ENCODE measurements around the gene MGMT.

The MGMT gene

GRCh38 chr10:129541748-129542487 is 74.9 kb downstream of the MGMT start:
- DNase-seq (ENCODE audit: low spot score) (no peak), FAIRE-seq (no peak)

GRCh38 chr10:129542589-129542988 is 75.5 kb downstream of the MGMT start:
- no peak for DNase-seq (ENCODE audit: low spot score)
- no peak for FAIRE-seq

GRCh38 chr10:129544205-129545202 is 77.5 kb downstream of the MGMT start:
- no peak for DNase-seq (ENCODE audit: low spot score)
- no peak for FAIRE-seq

- DNase-seq (ENCODE audit: low spot score) (peak; percentile 26), FAIRE-seq (no peak)
Observed at GRCh38 chr10:129545261-129545660, 78.2 kb downstream of the MGMT start.

- no peak for DNase-seq (ENCODE audit: low spot score)
- no peak for FAIRE-seq
Observed at GRCh38 chr10:129546106-129546505, 79.1 kb downstream of the MGMT start.

- no peak for DNase-seq (ENCODE audit: low spot score)
- no peak for FAIRE-seq
Observed at GRCh38 chr10:129547608-129548007, 80.6 kb downstream of the MGMT start.

- FAIRE-seq (no peak), DNase-seq (ENCODE audit: low spot score) (no peak)
Observed at GRCh38 chr10:129548600-129548999, 81.6 kb downstream of the MGMT start.

- FAIRE-seq (no peak), DNase-seq (ENCODE audit: low spot score) (no peak)
Observed at GRCh38 chr10:129550076-129550475, 83.0 kb downstream of the MGMT start.

- DNase-seq (ENCODE audit: low spot score) (no peak), FAIRE-seq (no peak)
Observed at GRCh38 chr10:129550658-129551057, 83.6 kb downstream of the MGMT start.

GRCh38 chr10:129552119-129552518 is 85.1 kb downstream of the MGMT start:
- DNase-seq (ENCODE audit: low spot score) (no peak), FAIRE-seq (no peak)

- FAIRE-seq = no peak
Observed at GRCh38 chr10:129553928-129554327, 86.9 kb downstream of the MGMT start.

GRCh38 chr10:129556316-129556715 is 89.3 kb downstream of the MGMT start:
- DNase-seq (ENCODE audit: low spot score) = no peak
- FAIRE-seq = no peak

More at GRCh38 chr10:129553928-129554327, 86.9 kb downstream of the MGMT start:
- DNase-seq (ENCODE audit: low spot score) = no peak

- FAIRE-seq (no peak), DNase-seq (ENCODE audit: low spot score) (no peak)
Observed at GRCh38 chr10:129560361-129560760, 93.3 kb downstream of the MGMT start.

- no peak for FAIRE-seq
- no peak for DNase-seq (ENCODE audit: low spot score)
Observed at GRCh38 chr10:129562487-129562886, 95.4 kb downstream of the MGMT start.

GRCh38 chr10:129564923-129565322 is 97.9 kb downstream of the MGMT start:
- no peak for DNase-seq (ENCODE audit: low spot score)
- no peak for FAIRE-seq

GRCh38 chr10:129568583-129569344 is 101.7 kb downstream of the MGMT start:
- DNase-seq (ENCODE audit: low spot score) (no peak), FAIRE-seq (no peak)

- DNase-seq (ENCODE audit: low spot score) = no peak
- FAIRE-seq = no peak
Observed at GRCh38 chr10:129570185-129570584, 103.1 kb downstream of the MGMT start.

- FAIRE-seq (no peak), DNase-seq (ENCODE audit: low spot score) (no peak)
Observed at GRCh38 chr10:129579228-129579627, 112.2 kb downstream of the MGMT start.

GRCh38 chr10:129580010-129580409 is 113.0 kb downstream of the MGMT start:
- no peak for FAIRE-seq
- no peak for DNase-seq (ENCODE audit: low spot score)

GRCh38 chr10:129580901-129581300 is 113.9 kb downstream of the MGMT start:
- DNase-seq (ENCODE audit: low spot score) = no peak
- no peak for FAIRE-seq

- no peak for FAIRE-seq
- no peak for DNase-seq (ENCODE audit: low spot score)
Observed at GRCh38 chr10:129581827-129582411, 114.9 kb downstream of the MGMT start.
